Fibroblast of lung (primary cell): ENCODE results near the gene COG4.

Experiments used
- CTCF ChIP-seq, 2 donors: IDR thresholded peaks in 1 of 2; conservative IDR thresholded peaks in 1 of 2; 1 replicate in 1 of 2; 2 replicates in 1 of 2; pipeline ENCODE4 v1.5.1; 2011 to 2012; ENCODE audit warnings: low read length in 2 of 2, control low read depth in 1 of 2, inconsistent platforms in 1 of 2, low read depth in 1 of 2, mild to moderate bottlenecking in 1 of 2
- EZH2 ChIP-seq: IDR thresholded peaks from 2 replicates; pipeline ENCODE4 v1.5.1; 2012; ENCODE audit warnings: low read length, control low read depth, mild to moderate bottlenecking; ENCODE audit errors: missing control alignments

- TF ChIP-seq CTCF (conservative IDR thresholded peaks at IDR 0.05 in 1 of 2, IDR thresholded peaks at IDR 0.05 in 1 of 2; ENCODE audit: low read depth in 1 of 2, low read length in 2 of 2) (no peak), EZH2 (no peak)
These were observed 45.4 kb upstream of the COG4 start for GRCh38 chr16:70568601-70569237.
